Kidney epithelial cell (primary cell): Measurements from ENCODE around the gene NLGN2. TPM values are rescaled to one million over a fixed set of nuclear protein-coding genes. Genes with fewer than 3 reads are reported as not detected.

Source experiments
- DNase-seq: peaks from one replicate; pipeline ENCODE4 v3.0.0-alpha.2; 2010; ENCODE audit warnings: low read depth
- H3K27me3 ChIP-seq: 2 replicates; pipeline ENCODE4 v1.6.0; 2011; ENCODE audit warnings: low read length; ENCODE audit not compliant: control insufficient read depth, insufficient read depth
- H3K36me3 ChIP-seq: 2 replicates; pipeline ENCODE4 v1.5.1; 2011; ENCODE audit warnings: low read length; ENCODE audit not compliant: control insufficient read depth, insufficient read depth
- H3K4me3 ChIP-seq: 2 replicates; pipeline ENCODE4 v1.5.1; 2011; ENCODE audit warnings: low read depth, mild to moderate bottlenecking, control low read depth, low read length
- total RNA-seq: library from RNA; depleted of rRNA; stranded (reverse); fragments of >200 nt; gene quantifications from 2 replicates; pipeline ENCODE4 v1.2.3, GENCODE V29; 2015
- TF ChIP-seq, protein P1 (sequence below): IDR thresholded peaks from 2 replicates; pipeline ENCODE4 v1.5.1; 2011; ENCODE audit warnings: mild to moderate bottlenecking, moderate library complexity, low read length, control low read depth, inconsistent platforms; ENCODE audit not compliant: insufficient read depth, poor library complexity, severe bottlenecking

Gene NLGN2
- total RNA-seq, 1 donor from 2014 or later, result 8.4 TPM

DNA sequence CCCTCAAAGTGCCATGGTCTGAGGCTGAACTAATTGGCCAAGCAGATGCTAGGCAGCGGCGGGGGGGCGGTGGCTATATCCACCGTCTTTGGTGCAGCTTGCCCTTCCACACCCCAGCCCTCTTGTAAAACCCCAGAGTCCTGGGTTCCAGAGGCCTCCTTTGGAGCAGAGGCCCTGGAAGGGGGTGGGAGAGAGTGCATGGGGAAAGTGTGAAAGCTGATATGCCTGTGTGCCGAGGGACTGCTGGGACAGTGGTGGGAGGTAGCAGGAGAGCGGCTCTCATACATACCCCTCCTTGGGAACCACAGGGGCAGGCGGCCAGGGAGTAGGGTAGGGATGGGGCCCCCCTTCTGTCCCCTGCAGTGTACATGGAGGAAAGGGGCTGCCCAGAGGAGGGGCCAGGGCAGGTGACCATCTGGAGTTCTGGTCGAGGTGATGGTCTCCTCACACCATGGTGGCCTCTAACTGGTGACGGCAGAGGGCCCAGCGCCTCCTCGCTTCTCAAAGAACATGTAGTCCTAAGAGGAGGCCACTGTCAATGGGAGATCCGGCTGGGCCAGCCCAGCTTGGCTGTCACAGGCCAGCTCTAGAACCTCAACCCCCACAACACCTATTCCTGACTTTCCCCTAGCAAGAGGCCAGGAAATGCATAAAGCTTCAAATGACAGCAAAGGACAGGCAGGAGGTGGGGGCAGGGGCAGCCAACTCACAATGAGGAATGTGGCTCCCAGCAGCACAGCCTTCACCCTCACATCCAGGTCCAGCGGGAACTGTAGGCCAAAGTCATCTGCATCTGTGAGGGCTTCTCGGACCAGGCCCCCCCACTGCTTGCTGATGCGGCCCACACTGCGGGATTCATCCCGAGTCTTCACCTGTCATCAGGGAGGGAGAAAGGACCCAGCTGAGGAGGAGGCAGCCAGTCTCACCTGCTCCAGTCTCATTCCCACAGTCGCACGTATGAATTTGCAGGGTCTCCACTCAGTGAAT lies 17.4 kb upstream of the NLGN2 start:
- H3K27me3 ChIP-seq, result no peaks in the 10 kb centered on the region
- H3K4me3 ChIP-seq, result no peak overlapping the region
- no peak for DNase-seq
- H3K36me3 ChIP-seq, result peaks cover 1% of the 10 kb centered on the region
- TF ChIP-seq, protein P1, sequence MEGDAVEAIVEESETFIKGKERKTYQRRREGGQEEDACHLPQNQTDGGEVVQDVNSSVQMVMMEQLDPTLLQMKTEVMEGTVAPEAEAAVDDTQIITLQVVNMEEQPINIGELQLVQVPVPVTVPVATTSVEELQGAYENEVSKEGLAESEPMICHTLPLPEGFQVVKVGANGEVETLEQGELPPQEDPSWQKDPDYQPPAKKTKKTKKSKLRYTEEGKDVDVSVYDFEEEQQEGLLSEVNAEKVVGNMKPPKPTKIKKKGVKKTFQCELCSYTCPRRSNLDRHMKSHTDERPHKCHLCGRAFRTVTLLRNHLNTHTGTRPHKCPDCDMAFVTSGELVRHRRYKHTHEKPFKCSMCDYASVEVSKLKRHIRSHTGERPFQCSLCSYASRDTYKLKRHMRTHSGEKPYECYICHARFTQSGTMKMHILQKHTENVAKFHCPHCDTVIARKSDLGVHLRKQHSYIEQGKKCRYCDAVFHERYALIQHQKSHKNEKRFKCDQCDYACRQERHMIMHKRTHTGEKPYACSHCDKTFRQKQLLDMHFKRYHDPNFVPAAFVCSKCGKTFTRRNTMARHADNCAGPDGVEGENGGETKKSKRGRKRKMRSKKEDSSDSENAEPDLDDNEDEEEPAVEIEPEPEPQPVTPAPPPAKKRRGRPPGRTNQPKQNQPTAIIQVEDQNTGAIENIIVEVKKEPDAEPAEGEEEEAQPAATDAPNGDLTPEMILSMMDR, result no peak

DNA sequence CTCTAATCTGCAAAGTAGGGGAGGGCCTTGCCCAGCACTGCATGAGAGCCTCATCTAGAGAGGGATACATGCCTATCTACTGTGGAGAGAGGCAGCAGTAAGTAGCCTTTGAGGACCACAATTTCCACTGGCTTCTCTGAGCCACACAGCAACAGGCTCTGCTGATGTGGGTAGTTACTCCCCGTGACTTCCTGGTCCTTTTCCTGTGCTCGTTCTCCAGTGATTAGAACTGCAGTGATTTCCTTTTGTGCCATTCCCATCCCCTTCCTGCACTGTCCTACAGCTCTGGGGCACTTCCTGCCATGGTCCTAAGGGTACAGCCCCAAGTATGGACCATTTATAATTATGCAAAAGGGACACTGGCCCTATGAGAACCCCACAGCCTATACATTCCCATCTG lies 16.3 kb upstream of the NLGN2 start:
- H3K36me3 ChIP-seq, result peaks cover 1% of the 10 kb centered on the region
- TF ChIP-seq, protein P1, result no peak
- no peak overlapping the region for H3K4me3 ChIP-seq
- no peak for DNase-seq
- no peaks in the 10 kb centered on the region for H3K27me3 ChIP-seq

DNA sequence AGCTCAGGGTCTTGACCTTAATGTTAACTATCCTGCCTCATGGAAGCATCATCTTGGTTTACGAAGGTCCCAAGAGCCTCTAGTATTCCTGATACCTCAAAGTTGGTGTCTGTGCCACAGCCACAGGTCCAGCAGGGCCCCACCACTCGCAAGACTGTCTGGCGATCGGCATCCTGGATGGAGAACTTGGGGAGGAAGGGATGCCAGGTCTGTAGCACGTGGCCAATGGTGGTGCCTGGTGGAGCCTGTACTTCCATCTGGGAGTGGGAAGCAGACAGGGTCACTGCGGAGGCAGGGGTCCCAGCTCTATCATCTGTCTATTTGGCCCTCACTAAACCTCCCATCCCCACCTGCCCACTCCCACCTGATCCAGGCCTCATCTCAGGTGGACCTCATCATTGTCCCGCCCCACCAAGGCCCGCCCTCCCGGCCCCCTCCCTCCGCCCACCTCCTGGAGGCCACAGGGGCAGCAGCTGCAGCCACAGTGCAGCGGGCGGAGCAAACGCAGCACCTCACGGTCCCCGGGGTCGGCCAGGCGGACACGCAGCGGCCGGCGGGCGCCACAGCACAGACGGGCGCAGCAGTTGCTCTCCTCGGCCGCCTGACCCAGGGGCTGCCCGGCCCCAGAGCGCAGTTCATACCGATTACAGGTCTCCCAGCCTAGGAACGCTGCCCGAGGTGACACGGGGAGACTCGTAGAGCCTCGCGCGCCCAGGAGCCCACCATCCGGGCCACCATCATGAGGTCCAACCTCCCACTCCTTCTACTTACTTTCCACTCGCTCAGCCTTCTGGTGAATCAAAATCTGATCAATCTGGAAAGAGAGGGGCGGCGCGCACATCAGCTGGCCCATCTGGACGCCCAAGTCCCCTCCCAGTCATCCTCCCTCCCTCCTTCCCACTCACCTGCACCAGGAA lies 14.7 kb upstream of the NLGN2 start:
- Histone ChIP-seq H3K36me3 (peaks cover 1% of the 10 kb centered on the region), H3K4me3 (peak overlapping the region; percentile 57), H3K27me3 (no peaks in the 10 kb centered on the region)
- DNase-seq, result no peak
- TF ChIP-seq, protein P1, result no peak

DNA sequence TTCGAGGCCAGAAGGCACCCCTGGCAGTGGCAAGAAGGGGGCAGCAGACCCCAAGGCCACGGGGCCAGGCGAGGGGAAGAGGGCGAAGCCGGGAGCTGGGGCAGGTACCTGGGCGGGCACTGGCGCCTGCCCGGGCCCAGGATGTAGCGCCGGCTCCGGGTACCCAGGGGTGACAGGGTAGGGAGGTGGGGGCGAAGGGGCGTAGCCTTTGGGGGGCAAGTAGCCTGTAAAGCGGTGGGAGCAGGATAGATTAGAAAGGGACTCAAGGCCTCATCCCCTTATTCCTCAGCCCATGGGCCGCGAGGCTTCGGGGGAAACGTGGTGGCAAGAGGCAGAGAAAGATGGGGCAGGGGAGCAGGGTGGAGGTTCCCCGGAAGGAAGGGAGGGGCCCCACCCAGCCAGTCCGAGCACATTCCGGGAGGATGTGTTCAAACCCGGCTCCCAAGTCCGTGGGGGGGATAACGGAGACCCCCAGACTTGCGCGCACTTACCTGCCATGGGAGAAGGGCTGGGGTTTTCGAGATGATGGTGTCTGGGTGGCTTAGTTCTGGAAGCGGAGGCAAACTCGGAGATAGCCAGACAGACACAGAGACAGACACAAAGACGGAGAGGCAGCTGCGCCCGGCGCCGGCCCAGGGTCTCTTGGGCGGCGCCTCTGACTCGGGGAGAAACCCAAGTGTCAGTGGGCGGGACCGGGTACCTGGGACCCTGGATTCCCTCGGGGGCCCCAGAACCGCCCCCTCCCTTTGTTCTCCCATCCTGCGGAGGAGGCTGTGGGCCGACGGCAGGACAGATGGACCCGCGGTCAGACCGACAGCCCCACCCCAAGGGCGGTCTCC lies 13.8 kb upstream of the NLGN2 start:
- DNase-seq, result no peak
- TF ChIP-seq, protein P1, result peak; percentile 36
- H3K27me3 ChIP-seq, result no peaks in the 10 kb centered on the region

DNA sequence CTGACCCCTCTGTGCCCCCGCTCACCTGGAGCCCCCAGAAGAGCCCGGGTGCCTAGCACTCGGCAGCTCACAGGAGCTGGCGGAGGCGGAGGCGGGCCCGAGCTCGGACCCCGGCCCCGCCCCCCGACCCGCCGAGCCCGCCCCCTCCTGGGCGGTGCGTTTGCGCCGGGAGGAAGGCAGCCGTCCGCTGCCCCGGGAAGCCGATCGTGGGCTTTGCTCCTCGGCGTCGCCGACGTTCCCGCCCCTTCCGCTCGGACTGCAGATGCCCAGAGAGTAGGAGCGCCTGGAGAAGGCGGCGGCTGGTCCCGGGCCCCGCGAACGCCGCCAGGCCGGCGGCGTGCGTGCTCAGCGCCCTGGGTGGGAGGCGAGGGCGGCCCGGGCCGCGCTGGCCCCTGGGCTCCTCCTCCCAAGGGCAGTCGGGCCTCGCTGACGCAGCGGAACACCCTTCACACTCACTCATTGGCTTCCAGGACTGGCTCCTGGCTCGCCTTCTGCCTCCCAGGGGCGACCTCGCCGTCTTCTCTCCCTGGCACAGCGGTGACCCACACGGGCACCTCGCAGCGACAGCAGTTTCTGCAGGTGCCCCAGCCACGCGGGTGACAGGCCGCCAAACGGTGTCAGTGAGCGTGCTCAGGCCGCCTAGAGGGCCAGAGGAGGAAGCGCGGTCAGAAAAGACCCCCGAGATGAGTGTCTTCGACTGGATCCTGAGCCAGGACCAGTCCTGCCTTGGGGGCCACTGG lies 13.0 kb upstream of the NLGN2 start, which contains the start of gene PLSCR3:
Gene PLSCR3, minus strand, starts transcription at position 74 of the 740 bp plus-strand sequence. CDS start 415 bp downstream, outside the sequence.
- Histone ChIP-seq H3K36me3 (peaks cover 1% of the 10 kb centered on the region), H3K4me3 (peak within 1 kb of the TSS; percentile 57), H3K27me3 (no peaks in the 10 kb centered on the region)
- TF ChIP-seq, protein P1, result peak; percentile 47
- DNase-seq, result peak; percentile 56

More for the DNA sequence above, 13.8 kb upstream of the NLGN2 start:
- H3K36me3 ChIP-seq, result peaks cover 1% of the 10 kb centered on the region
- H3K4me3 ChIP-seq, result peak overlapping the region; percentile 57
